HG03139 (cell line): Measurements from ENCODE around the gene UBE2E1.
A peak's percentile ranks its signal among the peaks of the same experiment; 100 is the strongest.

Experiments used
- ATAC-seq: cut with Tn5 transposase; IDR thresholded peaks from one replicate; pipeline ENCODE4 v1.9.1; 2021; ENCODE audit not compliant: unreplicated experiment

The UBE2E1 gene

DNA sequence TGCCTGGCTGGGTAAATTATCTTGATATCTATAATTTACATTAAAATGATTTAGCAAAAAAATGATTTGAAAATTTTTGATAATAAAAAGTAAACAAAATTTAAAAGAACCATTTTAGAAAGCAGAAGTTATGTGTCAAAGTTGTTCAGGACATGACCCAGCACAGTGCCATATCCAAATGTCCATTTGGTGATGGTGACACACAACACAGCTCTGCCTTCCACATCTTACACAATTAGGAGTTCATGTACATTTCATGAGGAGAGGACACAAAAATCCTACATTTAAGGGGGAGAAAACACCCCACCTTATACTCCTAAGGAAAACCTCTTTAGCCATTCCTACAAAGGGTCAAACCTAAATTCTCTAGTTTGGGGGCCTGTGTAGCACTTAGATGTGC, 10.7 kb upstream of the UBE2E1 start:
- ATAC-seq = no peak

DNA sequence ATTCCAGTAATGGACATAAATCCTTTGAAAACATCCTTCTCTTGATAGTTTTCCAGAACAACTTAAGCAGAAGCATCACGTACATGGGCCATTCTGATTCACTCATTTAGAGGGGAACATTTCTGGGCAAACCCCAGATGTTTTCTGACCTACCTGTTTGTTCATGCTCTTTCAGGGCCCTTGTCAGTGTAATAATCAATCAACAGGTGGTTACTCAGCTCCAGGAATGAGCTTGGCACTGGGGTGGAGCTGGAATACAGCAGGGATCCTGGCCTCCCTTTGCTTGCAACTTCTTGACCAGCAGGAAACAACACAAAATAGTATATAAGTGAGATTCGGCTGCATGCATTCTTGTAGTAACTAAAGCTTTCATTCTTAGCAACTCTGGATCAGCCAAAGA, 9.2 kb upstream of the UBE2E1 start:
- ATAC-seq = no peak

DNA sequence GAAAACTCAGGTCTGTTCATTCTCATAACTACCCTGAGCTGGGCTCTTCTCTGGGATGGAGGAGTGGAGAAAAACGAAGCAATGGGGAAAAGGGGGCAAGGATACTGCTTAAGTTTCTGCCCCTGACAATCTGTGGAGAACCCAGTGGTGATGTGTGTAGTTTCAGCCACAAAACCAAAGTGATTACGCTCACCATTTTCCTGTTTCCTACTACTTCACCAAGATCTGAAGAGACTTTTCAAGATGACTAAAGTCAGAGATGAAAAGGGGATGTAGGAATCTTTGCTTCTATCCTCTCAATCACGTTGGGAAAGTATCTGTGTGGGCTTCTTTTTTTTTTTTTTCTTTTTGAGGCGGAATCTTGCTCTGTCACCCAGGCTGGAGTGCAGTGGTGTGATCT, 8.3 kb upstream of the UBE2E1 start:
- peak; percentile 64 for ATAC-seq

DNA sequence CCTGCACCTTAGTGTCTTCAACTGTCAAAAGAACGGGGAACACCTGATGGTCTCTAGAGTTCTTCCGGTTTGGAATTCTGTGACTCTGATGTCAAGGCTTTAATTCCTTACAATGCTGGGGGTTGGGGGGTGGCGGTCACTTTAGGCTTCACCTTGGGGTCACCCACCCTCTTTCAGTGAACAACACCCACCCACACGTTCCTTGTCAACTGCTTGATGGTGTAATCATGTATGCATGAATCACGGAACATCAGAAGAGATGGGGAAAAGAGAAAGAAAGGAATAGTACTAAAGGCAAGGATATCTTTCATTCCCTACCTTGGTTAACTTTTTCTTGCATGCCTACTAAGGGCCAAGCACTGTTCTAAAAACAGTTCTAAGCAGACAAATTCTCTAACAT, 7.3 kb upstream of the UBE2E1 start:
- no peak for ATAC-seq

DNA sequence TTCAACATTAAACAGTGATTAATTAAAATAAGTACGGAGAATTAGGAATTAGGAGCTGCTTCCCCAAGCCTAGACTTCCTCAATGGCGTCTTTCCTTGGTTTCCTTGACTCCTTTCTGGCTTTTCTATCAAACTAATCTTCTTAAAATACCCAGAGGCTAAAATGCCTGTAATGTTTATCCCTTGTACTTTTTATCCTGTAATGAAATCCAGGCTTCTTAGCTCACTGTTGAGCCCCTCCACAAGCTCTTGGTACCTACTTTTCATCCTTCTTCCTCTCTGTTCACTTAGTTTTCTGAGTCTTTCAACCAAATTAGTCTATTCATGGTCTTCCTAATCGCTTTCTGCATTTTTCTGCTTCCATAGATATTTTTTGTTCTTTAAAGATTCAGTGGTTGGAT, 6.9 kb upstream of the UBE2E1 start:
- no peak for ATAC-seq

DNA sequence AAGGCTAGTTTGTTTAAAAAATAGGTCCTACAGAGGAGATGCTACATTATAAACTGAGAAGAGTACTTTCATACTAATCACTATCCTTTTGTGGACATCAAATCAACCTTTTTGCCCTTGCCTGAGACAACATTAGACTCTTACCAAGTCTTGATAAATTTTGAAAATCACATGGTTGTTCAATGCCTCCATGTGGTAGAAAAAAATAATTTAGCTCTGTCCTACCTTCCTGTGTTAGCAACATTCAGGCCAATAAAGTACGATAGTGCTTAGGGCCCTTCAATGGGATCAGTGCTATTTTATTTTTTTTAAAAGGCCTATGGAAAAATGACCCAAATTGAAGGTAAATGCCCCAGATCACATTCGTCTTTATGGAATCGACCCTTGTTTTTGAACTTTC, 5.0 kb upstream of the UBE2E1 start:
- no peak for ATAC-seq

DNA sequence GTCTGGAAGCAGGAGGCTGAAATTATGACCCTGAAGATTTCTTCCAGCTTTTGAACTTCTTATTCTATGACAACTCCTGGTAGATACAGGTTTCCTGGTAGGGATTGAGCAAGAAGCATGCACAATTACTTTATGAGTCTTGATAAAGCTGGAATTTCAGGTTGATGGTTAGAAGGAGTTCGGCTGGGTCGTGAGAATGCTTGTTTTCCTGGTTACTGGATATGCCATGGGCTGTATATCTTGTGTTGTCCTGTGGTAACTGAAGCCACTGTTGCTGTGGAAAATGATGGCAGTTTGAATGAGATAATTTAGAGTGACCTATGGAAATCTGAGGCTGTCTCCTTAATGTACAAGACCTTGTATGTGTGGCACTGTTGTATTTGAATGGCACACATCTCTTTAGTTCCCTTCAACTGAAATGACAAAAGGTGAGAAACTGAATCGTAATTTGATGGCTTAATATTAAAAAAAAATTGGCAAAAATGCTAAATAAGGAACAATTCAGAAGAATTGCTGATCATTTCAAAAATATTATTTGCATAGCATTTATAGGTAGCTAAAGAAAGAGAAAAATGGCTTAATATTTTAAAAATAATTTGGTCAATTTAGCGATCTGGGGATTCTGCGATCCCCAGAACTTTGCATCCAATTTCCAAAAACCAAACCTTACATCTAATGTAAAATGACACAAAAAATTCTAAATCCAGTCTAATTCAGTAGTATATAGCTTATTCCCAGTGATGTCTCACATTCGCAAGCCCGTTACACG, 1.1 kb upstream of the UBE2E1 start:
- no peak for ATAC-seq

DNA sequence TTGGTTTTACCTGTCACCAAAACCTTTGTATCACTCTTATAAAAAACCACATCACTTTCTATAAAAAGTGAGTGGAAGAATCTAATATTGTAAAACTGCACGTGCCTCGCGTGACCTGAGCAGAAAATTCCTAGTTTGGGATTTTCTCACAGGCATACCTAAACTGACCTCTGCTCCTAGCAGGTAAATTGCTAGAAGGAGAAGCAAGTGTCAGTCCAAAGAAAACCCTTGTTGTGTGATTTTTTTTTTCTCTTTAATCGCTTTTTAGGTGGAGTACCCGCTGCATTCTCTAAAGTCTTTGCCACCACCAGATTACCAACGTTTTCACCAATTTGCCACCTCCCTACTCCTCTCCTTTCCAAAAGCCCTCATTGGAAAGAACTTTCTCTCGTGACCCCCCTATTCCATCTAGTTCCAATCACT, 534 bp upstream of the UBE2E1 start:
- no peak for ATAC-seq

DNA sequence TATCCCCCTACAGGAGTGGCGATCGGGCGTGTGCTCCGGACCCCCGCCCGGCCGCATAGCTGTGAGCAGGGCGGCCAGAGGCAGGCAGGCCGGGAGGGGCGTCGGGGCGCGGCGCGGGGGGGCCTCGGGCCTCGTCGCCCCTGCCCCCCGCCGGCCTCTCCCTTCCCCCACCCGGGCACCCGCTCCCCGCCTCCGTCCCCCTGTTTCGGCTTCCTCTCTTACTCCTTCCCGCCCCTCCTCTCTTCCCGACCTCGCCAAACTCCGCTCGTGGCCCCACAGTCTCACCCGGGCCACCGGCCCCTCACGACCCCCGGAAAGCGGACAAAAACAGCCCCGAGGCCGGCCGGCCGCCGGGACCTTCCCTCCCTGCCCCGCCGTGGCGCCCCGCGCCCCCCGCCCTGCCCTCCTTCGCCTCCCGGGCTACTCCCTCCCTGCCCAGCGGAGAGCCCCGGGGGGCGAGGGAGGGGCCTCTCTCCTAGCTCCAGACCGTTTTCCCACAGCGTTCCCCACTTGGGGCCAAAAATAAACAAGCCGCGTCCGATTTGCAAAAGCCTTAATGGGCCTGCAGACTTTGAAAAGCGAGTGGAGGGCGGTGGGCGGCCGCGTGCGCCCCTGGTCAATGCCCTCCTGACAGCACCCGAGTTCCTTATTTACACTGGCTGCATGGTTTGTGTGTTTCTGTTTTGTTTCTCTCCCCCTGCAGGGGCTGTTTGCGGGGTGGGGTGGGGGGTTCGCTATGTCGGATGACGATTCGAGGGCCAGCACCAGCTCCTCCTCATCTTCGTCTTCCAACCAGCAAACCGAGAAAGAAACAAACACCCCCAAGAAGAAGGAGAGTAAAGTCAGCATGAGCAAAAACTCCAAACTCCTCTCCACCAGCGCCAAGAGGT, 1.0 kb downstream of the UBE2E1 start:
- ATAC-seq = peak; percentile 4

DNA sequence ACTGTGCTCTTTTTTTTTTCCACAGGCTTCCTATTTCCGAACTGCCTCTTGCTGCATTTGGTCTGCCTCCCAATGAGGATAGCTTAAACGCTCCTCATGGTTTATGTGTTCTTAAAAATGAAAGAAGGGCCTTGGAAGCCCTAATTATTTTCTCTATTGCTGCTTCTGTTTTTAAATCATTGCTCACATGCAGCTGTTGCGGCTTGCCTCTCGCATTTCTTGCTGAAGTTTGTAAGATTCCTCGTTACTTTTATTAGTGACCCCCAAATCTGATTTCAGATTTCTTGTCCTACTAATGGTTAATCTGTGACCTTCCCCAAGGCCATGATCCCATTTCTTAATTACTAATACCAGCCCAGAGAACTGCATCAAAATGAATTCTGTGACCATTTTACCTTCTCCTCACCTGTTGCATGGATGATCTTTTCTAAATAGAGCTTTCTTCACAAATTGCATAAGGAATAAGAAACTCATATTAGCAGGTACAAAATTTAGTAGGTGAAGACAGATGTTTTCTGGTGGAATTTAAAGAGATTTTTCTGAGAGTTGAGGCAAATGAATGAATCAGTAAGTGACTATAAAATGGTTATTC, 1.8 kb downstream of the UBE2E1 start:
- no peak for ATAC-seq

DNA sequence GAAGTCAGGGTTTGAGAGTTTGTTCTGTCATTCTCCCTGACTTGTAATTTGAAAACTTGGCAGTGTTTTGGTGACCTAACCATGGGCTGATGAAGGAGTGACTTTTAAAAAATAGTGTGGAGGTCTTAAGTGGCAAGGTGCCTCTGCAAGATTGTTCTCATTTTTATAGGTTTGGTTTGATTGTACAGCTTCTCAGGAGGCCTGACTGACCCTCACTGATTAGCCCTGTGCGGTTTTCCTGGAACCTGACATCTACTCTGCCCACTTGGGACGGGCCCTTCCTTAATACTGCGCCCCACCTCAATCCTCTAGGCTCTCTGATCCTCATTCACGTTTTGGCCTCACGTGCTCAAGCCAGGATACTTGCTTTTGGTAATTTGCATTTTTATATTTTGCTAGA, 2.8 kb downstream of the UBE2E1 start:
- no peak for ATAC-seq

DNA sequence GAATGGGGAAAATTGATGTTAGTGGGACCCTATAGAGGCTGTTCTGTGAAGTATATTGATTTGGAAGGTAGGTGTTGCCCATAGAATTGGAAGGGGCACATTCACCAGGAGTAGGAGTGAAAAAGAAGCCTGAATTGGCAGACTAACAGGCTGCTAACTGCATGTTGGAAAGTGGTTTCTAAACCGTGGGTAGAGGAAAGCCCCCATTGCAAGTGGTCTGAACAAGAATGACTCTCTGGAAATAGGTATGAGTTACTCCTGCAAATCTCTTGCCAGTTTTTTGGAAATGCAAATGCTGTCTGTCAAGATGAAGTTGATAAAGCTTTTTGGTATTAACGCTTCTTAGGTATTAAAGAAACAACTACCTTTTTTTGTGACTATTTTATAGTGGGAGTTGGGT, 3.5 kb downstream of the UBE2E1 start:
- no peak for ATAC-seq

DNA sequence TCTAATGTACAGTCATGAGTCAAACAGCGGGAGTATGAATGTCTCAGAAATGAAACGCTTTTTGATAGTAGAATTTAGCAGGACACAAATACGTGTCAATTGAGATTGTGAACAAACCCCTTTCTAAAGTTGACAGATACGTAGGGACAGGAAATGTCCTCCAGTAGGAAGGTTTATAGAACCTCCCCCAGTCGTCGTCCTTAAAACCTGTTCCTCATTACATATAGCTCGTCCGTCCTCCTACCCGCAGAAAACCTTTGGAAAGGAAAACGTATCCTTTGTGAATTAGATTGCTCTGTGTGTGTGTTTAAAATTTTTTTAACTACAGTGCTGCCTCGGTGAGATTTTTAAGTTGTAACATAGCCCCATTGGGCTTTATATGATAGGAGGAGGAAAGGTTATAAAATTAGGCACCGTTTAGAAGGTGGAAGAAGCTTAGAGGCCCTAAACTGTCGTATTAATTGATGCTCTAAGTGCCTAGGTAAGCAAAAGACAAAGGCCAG, 4.1 kb downstream of the UBE2E1 start:
- no peak for ATAC-seq

DNA sequence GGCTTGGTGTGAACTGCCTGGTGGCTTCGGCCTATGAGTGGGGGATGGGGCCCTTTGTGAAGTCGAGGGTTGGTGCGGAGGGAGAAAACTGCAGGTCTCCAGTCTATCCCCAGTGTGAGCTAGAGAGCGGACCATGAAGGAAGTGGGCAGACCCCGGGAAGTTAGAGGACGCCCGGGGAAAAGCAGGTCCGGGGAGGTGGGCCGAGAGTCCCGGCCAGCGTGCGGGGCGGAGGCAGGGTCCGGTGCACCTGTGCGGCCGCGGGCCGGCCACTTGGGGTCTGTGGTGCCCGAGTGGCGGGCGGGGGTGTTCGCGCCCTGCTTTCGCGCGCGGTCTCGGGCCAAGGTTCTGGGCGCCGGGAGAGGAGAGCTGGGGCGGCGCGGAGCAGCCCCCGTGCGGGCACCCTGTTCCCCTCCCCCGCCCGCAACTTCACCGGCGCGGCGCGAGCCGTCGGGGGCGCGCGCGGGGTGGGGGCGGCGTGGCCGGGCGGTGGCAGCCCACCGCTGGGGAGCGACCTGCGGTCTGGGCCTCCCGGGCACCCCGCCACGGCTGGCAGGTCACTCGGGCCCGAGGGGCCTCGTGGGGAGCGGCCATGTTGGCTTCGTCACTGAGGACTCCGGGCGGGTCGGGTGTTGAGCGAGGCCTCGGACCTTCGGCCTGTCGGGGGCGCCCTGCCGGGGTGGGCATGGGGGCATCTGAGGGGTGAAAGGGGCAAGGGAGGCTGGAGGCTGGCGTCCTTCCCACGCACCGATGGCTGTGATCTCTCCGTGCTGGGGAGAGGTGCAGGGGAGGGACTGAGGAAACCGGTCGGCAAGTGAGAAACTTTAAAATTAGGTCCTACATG, 4.8 kb downstream of the UBE2E1 start:
- no peak for ATAC-seq

DNA sequence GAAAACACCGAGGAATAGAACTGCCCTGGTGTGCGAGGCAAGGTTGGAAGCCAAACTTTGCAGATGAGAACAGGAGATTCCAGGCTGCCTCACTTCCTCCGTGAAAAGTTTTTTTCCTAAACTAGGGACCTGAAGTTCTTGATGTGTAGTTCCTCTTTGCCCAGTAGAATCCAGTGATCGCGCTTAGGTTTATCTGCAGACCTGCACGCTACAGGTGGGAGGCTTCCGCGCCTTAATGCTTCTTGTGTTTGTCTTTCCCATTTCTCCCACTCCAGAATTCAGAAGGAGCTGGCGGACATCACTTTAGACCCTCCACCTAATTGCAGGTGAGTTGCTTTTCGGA, 5.4 kb downstream of the UBE2E1 start:
- no peak for ATAC-seq

DNA sequence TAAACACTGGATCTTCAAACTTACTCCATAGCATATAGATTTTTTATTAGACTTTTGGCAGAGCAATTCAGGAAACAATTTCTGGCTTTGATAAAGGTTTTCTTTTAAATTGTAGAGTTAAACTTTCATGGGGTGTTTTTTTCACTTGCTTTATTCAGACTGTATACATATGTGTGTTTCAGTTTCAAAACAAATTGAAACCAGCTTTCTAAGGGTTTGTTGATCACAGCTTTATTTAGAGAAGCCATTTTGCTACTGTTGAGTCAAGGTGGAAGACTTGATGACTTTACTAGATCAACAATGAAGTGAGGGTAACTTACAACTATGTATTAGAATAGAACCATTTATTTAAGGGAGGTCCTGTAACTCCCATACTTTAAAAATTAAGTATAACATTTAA, 6.2 kb downstream of the UBE2E1 start:
- ATAC-seq = peak; percentile 51

DNA sequence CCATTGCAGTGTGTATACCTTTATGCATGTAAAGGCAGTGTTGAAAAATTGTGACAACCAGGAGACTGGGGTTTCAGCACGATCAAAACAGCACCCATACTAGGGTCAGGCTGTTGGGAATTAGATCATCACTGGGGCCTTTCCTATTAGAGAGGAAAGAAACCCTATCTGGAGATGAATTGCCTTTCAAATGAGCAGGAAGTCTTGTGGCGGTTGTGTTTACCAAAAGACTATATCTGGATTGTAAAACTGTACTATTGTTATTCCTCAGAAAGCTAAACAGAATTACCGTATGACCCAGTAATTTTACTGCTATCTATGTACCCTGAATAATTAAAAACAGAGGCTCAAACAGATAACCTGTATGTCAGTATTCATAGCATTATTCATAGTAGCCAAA, 10.1 kb downstream of the UBE2E1 start:
- ATAC-seq = no peak

DNA sequence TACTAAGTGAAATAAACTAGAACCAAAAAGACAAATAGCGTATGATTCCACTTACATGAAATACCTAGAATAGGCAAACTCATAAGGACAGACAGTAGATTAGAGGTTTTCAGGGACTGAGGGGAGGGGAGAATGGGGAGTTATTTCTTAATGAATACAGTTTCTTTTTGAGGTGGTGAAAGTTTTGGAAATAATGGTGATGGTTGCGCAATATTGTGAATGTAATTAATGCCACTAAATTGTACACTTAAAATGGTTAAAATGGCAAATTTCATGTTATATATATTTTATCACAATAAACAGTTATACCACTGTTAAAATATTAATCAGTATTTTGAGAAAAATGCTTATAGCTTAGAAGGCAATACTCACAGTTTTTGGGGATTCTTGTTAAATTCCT, 11.0 kb downstream of the UBE2E1 start:
- ATAC-seq = no peak

DNA sequence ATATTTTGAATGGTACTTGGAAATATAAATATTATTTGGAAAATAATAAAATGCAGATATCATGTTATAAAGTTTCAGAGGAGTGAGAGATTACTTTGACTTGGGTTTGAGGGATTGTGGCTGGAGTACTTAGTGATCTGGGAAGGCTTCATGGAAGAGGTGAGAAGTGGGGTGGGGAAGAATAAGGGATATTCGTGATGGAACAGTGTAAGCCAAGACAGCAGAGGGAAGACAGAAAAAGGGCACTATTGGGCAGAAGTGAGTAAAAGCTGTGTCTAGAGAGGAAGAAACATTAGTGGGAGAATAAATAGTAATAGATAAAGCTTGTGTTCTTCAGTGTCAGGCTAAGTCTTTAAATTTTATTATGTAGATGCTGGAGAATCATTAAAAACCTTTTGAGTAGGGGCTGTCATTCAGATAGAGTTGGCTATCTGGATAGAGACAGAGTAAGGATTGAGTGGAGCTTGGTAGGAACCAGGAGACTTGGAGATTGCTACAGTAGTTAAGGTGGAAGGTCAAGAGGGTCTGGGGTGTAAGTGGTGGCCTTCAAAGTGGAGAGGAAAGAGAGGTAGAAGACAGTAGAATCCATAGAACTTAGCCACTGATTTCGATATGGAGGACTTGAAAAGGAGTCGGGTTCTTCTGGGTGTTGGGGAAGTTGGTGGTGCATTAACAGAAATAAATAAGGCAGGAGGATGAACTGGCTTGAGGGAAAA, 11.9 kb downstream of the UBE2E1 start:
- no peak for ATAC-seq

DNA sequence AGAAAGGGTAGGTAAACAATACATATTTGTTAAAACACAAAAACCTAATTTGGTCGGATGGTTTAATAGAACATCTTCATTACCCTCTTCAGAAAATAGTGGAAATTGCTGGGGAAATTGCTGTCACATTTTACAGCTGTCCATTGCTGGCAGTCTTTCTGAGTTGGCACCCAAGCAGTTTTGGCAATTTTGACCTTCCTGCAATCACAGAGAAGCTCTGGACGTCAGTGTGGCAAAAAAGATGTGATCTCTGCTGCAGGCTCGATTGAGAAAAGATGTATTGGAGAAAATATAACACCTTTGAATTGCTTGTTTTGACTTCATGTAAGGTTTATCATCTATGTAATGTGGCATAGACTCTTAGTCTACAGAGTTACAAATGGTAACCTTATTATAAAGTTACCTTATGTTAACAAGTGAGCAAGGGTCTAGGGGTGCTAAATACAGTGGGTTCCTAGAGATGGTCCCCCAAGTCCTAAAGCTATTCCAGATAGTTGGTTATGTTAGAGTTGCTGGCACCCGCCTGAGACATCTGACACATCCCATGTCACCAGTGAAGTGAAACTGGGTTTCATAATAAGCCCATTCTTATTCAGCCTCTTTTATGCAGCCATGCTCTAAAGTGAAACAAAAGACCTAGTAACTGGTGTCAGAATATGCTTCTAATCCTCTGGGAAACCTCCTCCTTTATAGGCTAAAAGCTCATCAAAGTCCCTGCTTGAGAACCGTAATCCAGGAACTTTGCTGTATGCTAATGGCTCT, 14.0 kb downstream of the UBE2E1 start:
- no peak for ATAC-seq
